KMS-11 (cell line): ENCODE measurements around the gene TMLHE.
"Not testable (repeated sequence)": the region's sequence is repeated elsewhere in the genome, so short reads cannot be mapped to it uniquely, and the experiment has no call there.

Experiments
- H2AFZ ChIP-seq: fragments of 200-600 bp; sonication (generic); 2 replicates; pipeline ENCODE4 v1.6.1; 2016; ENCODE audit warnings: antibody characterized with exemption, mixed run types, low read depth
- H3K27ac ChIP-seq: fragments of 200-600 bp; sonication (generic); 2 replicates; pipeline ENCODE4 v1.6.1; 2016; ENCODE audit warnings: mild to moderate bottlenecking, mixed run types
- H3K27me3 ChIP-seq: fragments of 200-600 bp; sonication (generic); 2 replicates; pipeline ENCODE4 v1.6.1; 2017; ENCODE audit warnings: mild to moderate bottlenecking, low read depth, mixed run types, moderate library complexity; ENCODE audit not compliant: insufficient read depth
- H3K36me3 ChIP-seq: fragments of 200-600 bp; sonication (generic); 2 replicates; pipeline ENCODE4 v1.6.1; 2017; ENCODE audit warnings: mild to moderate bottlenecking, mixed run types; ENCODE audit not compliant: insufficient read depth
- H3K4me1 ChIP-seq: fragments of 200-600 bp; sonication (generic); 2 replicates; pipeline ENCODE4 v1.6.1; 2016; ENCODE audit warnings: mild to moderate bottlenecking, low read depth, mixed run types; ENCODE audit not compliant: poor library complexity, severe bottlenecking
- H3K4me2 ChIP-seq: fragments of 200-600 bp; sonication (generic); 2 replicates; pipeline ENCODE4 v1.7.0; 2016; ENCODE audit warnings: mild to moderate bottlenecking, mixed run types
- H3K4me3 ChIP-seq: fragments of 200-600 bp; sonication (generic); IDR thresholded peaks from 2 replicates; pipeline ENCODE4 v1.6.1; 2017; ENCODE audit warnings: low read depth, low read length, mixed read lengths; ENCODE audit not compliant: insufficient read depth
- H3K79me2 ChIP-seq: fragments of 200-600 bp; sonication (generic); 2 replicates; pipeline ENCODE4 v1.6.1; 2016; ENCODE audit warnings: low read depth, mixed run types; ENCODE audit not compliant: insufficient read depth
- H3K9ac ChIP-seq: fragments of 200-600 bp; sonication (generic); 2 replicates; pipeline ENCODE4 v1.6.1; 2016; ENCODE audit warnings: mild to moderate bottlenecking, mixed run types
- H4K20me1 ChIP-seq: fragments of 200-600 bp; sonication (generic); 2 replicates; pipeline ENCODE4 v1.6.1; 2016; ENCODE audit warnings: mild to moderate bottlenecking, mixed run types; ENCODE audit not compliant: insufficient read depth
- TF ChIP-seq, protein P1 (sequence below): fragments of 200-600 bp; sonication (generic); conservative IDR thresholded peaks from 2 replicates; pipeline ENCODE4 v1.6.1; 2017; ENCODE audit warnings: low read depth, mild to moderate bottlenecking, antibody characterized with exemption, low read length, moderate library complexity, mixed read lengths

The TMLHE gene

DNA sequence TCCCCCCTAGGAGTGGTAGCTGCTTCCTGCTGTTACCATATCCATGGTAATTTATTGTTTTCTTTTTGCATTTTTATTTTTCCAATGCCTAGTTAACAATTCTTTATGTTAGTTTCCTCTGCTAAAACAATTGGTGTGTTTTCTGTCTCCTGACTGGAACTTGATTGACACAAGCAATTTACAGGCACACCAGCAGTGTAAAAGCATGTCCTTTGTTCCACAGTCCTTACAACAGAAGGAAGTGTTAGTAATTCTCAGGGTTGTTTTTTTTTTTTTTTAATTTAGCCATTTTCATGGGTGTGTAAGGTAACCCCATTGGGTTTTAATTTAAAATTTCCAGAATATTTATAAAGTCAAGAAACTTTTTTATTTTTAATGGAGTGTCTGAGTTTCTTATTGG lies 25.0 kb upstream of the TMLHE start:
- Histone ChIP-seq H3K27ac (no peak overlapping the region), H4K20me1 (no peaks in the 10 kb centered on the region), H3K79me2 (no peaks in the 10 kb centered on the region), H3K4me2 (no peak overlapping the region), H3K4me3 (no peak overlapping the region), H3K9ac (no peak overlapping the region), H3K27me3 (no peaks in the 10 kb centered on the region), H3K36me3 (no peaks in the 10 kb centered on the region), H2AFZ (no peak overlapping the region), H3K4me1 (no peaks in the 10 kb centered on the region)
- TF ChIP-seq, protein P1, sequence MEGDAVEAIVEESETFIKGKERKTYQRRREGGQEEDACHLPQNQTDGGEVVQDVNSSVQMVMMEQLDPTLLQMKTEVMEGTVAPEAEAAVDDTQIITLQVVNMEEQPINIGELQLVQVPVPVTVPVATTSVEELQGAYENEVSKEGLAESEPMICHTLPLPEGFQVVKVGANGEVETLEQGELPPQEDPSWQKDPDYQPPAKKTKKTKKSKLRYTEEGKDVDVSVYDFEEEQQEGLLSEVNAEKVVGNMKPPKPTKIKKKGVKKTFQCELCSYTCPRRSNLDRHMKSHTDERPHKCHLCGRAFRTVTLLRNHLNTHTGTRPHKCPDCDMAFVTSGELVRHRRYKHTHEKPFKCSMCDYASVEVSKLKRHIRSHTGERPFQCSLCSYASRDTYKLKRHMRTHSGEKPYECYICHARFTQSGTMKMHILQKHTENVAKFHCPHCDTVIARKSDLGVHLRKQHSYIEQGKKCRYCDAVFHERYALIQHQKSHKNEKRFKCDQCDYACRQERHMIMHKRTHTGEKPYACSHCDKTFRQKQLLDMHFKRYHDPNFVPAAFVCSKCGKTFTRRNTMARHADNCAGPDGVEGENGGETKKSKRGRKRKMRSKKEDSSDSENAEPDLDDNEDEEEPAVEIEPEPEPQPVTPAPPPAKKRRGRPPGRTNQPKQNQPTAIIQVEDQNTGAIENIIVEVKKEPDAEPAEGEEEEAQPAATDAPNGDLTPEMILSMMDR = no peak

DNA sequence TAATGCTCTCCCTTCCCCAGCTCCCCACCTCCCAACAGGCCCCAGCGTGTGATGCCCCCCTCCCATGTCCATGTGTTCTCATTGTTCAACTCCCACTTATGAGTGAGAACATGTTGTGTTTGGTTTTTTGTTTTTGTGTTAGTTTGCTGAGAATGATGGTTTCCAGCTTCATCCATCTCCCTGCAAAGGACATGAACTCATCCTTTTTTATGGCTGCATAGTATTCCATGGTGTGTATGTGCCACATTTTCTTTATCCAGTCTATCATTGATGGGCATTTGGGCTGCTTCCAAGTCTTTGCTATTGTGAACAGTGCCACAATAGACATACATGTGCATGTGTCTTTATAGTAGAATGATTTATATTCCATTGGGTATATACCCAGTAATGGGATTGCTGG lies 22.3 kb upstream of the TMLHE start:
- H3K4me3 ChIP-seq, H4K20me1 ChIP-seq, H3K4me1 ChIP-seq, H3K9ac ChIP-seq, H3K4me2 ChIP-seq, H3K79me2 ChIP-seq, H3K36me3 ChIP-seq, H2AFZ ChIP-seq, H3K27me3 ChIP-seq, H3K27ac ChIP-seq: not testable (repeated sequence)

DNA sequence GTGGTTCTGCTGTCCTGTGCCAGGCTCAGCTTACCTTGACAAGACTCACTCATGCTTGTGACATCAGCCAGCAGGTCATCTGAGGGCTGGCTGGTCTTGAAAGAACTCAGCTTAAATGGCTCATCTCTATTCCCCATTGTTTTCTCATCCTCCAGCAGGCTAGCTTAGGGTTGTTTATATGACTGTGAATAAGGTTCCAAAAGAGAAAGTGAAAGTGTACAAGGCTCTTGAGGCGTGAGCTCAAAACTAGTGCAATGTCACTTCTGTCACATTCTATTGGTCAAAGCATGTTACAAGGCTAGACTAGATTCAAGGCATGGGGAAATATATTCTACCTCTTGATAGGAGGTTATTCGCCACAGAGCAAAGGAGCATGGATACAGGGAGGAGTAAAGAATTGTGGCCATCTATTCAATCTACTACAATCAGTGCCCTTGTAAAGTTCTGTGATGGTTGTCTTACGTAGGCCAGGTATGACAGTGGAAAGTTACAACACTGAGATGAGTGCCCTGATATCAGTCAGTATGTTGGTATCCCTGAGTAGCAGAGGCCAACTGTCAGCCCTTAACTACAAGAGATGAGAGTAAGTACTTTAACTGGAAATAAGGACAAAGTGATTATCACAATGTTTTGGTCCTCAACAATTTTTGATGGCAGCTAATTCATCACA lies 19.8 kb upstream of the TMLHE start:
- Histone ChIP-seq H3K36me3 (no peaks in the 10 kb centered on the region), H3K4me3 (no peak overlapping the region), H3K27me3 (no peaks in the 10 kb centered on the region), H2AFZ (no peak overlapping the region), H3K79me2 (no peaks in the 10 kb centered on the region), H3K27ac (no peak overlapping the region), H3K9ac (no peak overlapping the region), H4K20me1 (no peaks in the 10 kb centered on the region), H3K4me2 (peak overlapping the region; percentile 18; the same call in 1 of the 2 replicates), H3K4me1 (no peaks in the 10 kb centered on the region)
- TF ChIP-seq, protein P1 = no peak

DNA sequence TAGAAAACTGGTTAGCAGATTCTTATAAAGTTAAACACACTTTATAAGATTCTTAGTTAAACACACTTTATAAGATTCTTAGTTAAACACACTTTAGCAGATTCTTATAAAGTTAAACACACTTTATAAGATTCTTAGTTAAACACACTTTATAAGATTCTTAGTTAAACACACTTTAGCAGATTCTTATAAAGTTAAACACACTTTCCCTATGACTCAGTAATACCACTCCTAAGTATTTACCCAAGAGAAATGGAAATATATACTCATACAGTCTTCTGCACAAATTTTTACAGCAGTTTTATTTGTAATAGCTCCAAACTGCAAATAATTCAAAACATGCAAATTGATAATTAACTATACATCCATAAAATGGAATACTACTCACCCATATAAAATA lies 7.4 kb upstream of the TMLHE start:
- H3K27me3 ChIP-seq = not testable (repeated sequence)

DNA sequence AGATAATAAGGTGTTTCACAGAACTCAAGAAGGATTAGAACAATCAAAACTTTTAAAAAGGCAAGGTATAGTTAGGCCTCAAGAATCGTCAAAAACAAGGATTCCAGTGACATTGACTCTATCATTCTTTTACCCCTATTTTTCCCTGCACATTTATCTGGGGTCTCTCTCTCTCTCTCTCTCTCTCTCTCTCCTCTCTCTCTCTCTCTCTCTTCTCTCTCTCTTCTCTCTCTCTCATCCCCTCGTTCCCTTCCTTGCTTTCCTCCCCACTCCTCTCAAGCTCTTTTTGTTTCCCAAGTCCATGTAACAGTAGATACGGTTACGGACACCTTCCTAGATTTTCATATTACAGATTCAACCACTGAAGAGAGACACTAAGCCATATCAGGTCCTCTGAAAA lies 3.2 kb upstream of the TMLHE start:
- H3K4me2 ChIP-seq = no peak overlapping the region
- no peaks in the 10 kb centered on the region for H3K36me3 ChIP-seq
- H4K20me1 ChIP-seq = no peaks in the 10 kb centered on the region
- no peak overlapping the region for H3K9ac ChIP-seq
- no peak overlapping the region for H3K27ac ChIP-seq
- no peak overlapping the region for H2AFZ ChIP-seq
- peaks cover 3% of the 10 kb centered on the region for H3K4me1 ChIP-seq
- H3K79me2 ChIP-seq = peaks cover 4% of the 10 kb centered on the region; the same call in 1 of the 2 replicates
- TF ChIP-seq, protein P1 = no peak
- H3K27me3 ChIP-seq = no peaks in the 10 kb centered on the region
- H3K4me3 ChIP-seq = no peak overlapping the region

More for the DNA sequence above, 7.4 kb upstream of the TMLHE start:
- not testable (repeated sequence) for H3K27ac ChIP-seq, H3K9ac ChIP-seq, H3K79me2 ChIP-seq, H3K4me3 ChIP-seq, H4K20me1 ChIP-seq, H3K36me3 ChIP-seq, H3K4me2 ChIP-seq, H2AFZ ChIP-seq, H3K4me1 ChIP-seq
